Natural killer cell (primary cell): ENCODE data around the gene RFX8. TPM values are rescaled to one million over a fixed set of nuclear protein-coding genes. Genes with fewer than 3 reads are reported as not detected.

Experiments used
- ATAC-seq, 3 donors: fragments of 150-1000 bp in 2 of 3; fragments of 200-7000 bp in 1 of 3; cut with Tn5 transposase; 1 replicate in 1 of 3; 2 replicates in 2 of 3; pipeline ENCODE4 v1.10.0; 2021; ENCODE audit warnings: mild to moderate bottlenecking in 2 of 3, moderate library complexity in 2 of 3
- DNase-seq, 2 donors: peaks; one replicate each; pipeline versions ENCODE4 v3.0.0 to v3.0.0-alpha.2; 2013 to 2021; ENCODE audit warnings: mixed read lengths in 1 of 2
- H3K27ac ChIP-seq: one replicate; pipeline ENCODE4 v1.5.1; 2013; ENCODE audit warnings: mild to moderate bottlenecking, low read length
- H3K27me3 ChIP-seq: one replicate; pipeline ENCODE4 v1.6.1; 2013; ENCODE audit warnings: low read length; ENCODE audit not compliant: control insufficient read depth, insufficient read depth
- H3K36me3 ChIP-seq: one replicate; pipeline ENCODE4 v1.6.1; 2013; ENCODE audit warnings: low read length; ENCODE audit not compliant: control insufficient read depth, insufficient read depth
- H3K4me1 ChIP-seq: one replicate; pipeline ENCODE4 v1.6.1; 2013; ENCODE audit warnings: low read length; ENCODE audit not compliant: control insufficient read depth, insufficient read depth
- H3K4me3 ChIP-seq: one replicate; pipeline ENCODE4 v1.5.1; 2013; ENCODE audit warnings: low read length
- H3K9me3 ChIP-seq: one replicate; pipeline ENCODE4 v1.6.1; 2013; ENCODE audit warnings: low read length; ENCODE audit not compliant: control insufficient read depth, insufficient read depth
- H3K27ac Mint-ChIP-seq, 2 donors: one replicate each; pipeline ENCODE4 v1.8.0; 2022; ENCODE audit warnings: mild to moderate bottlenecking in 2 of 2, mixed read lengths in 2 of 2, moderate library complexity in 1 of 2
- H3K27me3 Mint-ChIP-seq, 2 donors: one replicate each; pipeline ENCODE4 v1.8.0; 2022; ENCODE audit warnings: low read depth in 2 of 2, mixed read lengths in 2 of 2
- H3K36me3 Mint-ChIP-seq: one replicate; pipeline ENCODE4 v1.8.0; 2022; ENCODE audit warnings: mixed read lengths
- H3K4me1 Mint-ChIP-seq, 2 donors: one replicate each; pipeline ENCODE4 v1.8.0; 2022; ENCODE audit warnings: mixed read lengths in 2 of 2
- H3K4me3 Mint-ChIP-seq: one replicate; pipeline ENCODE4 v1.8.0; 2022; ENCODE audit warnings: mild to moderate bottlenecking, moderate library complexity, mixed read lengths
- H3K9me3 Mint-ChIP-seq, 2 donors: one replicate each; pipeline ENCODE4 v1.8.0; 2022; ENCODE audit warnings: mixed read lengths in 2 of 2
- WGBS: methylation state at CpG from one replicate; pipeline ENCODE4 v1.1.7; 2013; ENCODE audit warnings: missing lambda C conversion rate; ENCODE audit not compliant: insufficient coverage; 5-methylcytosine and 5-hydroxymethylcytosine counted together
- intact Hi-C: fragments of 100-400 bp; cut with micrococcal nuclease; formaldehyde crosslinking; loops from one replicate; pipeline ENCODE4 v1.14.2; 2022
- total RNA-seq, 4 donors: library from RNA; stranded (reverse); fragments of 120-200 nt in 1 of 4; gene quantifications; one replicate each; pipeline versions ENCODE4 v1.2.3 to v1.2.4, GENCODE V29; 2013 to 2022
- TF ChIP-seq, protein P1 (sequence below): fragments of 200-600 bp; IDR thresholded peaks from one replicate; pipeline ENCODE4 v1.8.0; 2022; ENCODE audit warnings: antibody characterized with exemption

RFX8 gene
- total RNA-seq, 3 donors from 2014 or later (not counting 1 experiment from before 2014, with no cell fraction given) = 0.68 TPM; not detected in 2

DNA sequence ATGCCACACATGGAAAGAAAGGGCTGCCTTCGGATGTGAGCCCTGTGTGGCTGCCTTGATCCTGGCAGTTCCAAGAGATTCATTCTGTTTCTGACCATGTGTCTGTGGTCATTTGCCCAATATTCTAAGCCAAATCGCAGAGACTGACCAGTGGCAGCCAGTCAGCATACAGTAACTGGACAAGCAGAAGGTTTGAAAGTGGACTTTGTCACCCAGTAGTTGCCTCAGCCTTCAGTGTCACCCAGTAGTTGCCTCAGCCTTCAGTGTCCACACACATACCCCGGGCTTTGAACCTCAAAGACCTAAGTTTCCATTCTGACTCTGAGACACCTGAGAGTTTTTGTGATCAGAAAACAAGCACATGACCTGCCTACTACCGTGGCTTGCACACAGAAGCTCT is 5.0 kb downstream of the RFX8 start:
- Mint-ChIP-seq H3K9me3 (no peaks in the 10 kb centered on the region), H3K36me3 (no peaks in the 10 kb centered on the region), H3K4me1 (peaks cover 1 to 2% of the 10 kb centered on the region in 2 donors), H3K4me3 (no peak overlapping the region), H3K27ac (no peak overlapping the region), H3K27me3 (peaks cover 6 to 18% of the 10 kb centered on the region in 2 donors)
- H3K27me3 ChIP-seq = peaks cover 3% of the 10 kb centered on the region
- DNase-seq (no peak), ATAC-seq (no peak)
- H3K36me3 ChIP-seq = no peaks in the 10 kb centered on the region
- TF ChIP-seq, protein P1, sequence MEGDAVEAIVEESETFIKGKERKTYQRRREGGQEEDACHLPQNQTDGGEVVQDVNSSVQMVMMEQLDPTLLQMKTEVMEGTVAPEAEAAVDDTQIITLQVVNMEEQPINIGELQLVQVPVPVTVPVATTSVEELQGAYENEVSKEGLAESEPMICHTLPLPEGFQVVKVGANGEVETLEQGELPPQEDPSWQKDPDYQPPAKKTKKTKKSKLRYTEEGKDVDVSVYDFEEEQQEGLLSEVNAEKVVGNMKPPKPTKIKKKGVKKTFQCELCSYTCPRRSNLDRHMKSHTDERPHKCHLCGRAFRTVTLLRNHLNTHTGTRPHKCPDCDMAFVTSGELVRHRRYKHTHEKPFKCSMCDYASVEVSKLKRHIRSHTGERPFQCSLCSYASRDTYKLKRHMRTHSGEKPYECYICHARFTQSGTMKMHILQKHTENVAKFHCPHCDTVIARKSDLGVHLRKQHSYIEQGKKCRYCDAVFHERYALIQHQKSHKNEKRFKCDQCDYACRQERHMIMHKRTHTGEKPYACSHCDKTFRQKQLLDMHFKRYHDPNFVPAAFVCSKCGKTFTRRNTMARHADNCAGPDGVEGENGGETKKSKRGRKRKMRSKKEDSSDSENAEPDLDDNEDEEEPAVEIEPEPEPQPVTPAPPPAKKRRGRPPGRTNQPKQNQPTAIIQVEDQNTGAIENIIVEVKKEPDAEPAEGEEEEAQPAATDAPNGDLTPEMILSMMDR = no peak
- H3K4me3 ChIP-seq = no peak overlapping the region
- 80% methylated on average over 4 of the region's 4 CpGs for WGBS
- H3K27ac ChIP-seq = no peak overlapping the region
- no peaks in the 10 kb centered on the region for H3K9me3 ChIP-seq
- intact Hi-C loops = no loop called here
- H3K4me1 ChIP-seq = peaks cover 10% of the 10 kb centered on the region

DNA sequence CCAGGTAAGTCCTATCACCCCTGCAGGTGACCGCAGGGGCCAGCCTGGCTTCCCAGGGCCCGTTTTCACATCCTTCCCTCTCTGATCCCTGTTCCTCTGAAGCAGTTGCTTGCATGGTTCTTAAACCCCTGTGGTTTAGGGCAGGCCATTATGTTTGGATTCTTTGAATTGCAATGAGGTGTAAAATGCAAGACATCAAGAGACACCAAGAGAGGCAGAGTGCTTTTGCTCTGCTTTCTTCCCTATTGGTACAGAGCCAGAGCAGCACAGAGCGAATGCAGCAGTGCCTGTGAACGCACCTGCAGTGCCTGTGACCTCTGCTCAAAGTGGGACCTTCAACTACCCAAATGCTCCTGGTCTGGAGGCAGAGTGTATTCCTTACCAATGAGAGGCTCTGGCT is 7.6 kb downstream of the RFX8 start:
- Histone ChIP-seq H3K4me1 (no peaks in the 10 kb centered on the region), H3K9me3 (no peaks in the 10 kb centered on the region), H3K27ac (no peak overlapping the region), H3K27me3 (no peaks in the 10 kb centered on the region), H3K4me3 (no peak overlapping the region), H3K36me3 (no peaks in the 10 kb centered on the region)
- TF ChIP-seq, protein P1 = no peak
- H3K27me3 Mint-ChIP-seq = peaks cover 7 to 12% of the 10 kb centered on the region in 2 donors
- H3K4me1 Mint-ChIP-seq = no peaks in the 10 kb centered on the region
- no peaks in the 10 kb centered on the region for H3K9me3 Mint-ChIP-seq
- DNase-seq = no peak
- WGBS = 82% methylated on average over 4 of the region's 4 CpGs
- H3K27ac Mint-ChIP-seq = no peak overlapping the region
- no peak overlapping the region for H3K4me3 Mint-ChIP-seq
- H3K36me3 Mint-ChIP-seq = no peaks in the 10 kb centered on the region
- no peak for ATAC-seq
- intact Hi-C loops = no loop called here

DNA sequence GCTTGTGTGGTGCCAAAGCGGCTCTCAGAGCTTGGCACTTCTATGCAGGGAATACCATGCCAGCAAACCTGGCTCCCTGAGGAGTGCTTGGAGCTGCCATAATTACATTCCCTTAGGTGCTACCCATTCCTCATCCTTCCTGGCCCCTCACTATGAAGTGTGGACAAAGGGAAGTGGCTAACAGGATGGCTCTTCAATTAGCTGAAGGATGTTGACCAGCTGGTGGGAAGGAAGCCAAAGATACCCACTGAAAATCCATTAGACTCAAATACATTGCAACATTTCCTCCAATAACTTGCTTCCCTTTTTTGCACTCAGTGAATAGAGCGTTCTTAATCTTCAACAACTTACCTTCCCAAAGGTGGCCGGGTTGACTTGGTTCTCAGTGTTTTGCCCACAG is 8.5 kb downstream of the RFX8 start:
- H3K9me3 ChIP-seq = no peaks in the 10 kb centered on the region
- H3K4me1 ChIP-seq = no peaks in the 10 kb centered on the region
- H3K4me3 ChIP-seq = no peak overlapping the region
- Mint-ChIP-seq H3K4me1 (no peaks in the 10 kb centered on the region), H3K27me3 (peaks cover 7 to 12% of the 10 kb centered on the region in 2 donors), H3K27ac (no peak overlapping the region), H3K36me3 (no peaks in the 10 kb centered on the region), H3K9me3 (no peaks in the 10 kb centered on the region), H3K4me3 (no peak overlapping the region)
- no peak overlapping the region for H3K27ac ChIP-seq
- ATAC-seq (no peak), DNase-seq (no peak)
- no peaks in the 10 kb centered on the region for H3K36me3 ChIP-seq
- TF ChIP-seq, protein P1 = no peak
- intact Hi-C loops = no loop called here
- WGBS = 62% methylated on average over 3 of the region's 3 CpGs
- no peaks in the 10 kb centered on the region for H3K27me3 ChIP-seq

DNA sequence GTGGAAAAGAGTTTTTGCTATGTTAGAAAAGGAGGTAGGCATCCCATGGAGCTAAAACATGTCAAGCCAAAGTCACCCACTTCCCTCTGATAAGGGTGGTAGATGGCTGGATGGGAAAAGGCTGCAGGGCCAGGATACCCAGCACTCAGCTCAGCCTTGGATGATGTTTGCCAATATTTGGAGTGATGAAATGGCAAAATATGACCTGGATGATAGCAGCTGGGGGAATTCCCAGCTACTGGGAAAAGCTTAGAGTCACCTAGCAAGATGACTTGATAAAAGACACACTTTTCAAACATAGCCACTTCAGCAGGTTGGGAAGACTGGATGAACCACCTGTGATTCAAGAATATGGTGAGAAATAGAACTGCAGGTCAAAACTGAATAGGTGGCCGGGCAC is 10.1 kb downstream of the RFX8 start:
- Mint-ChIP-seq H3K27me3 (peaks cover 7 to 12% of the 10 kb centered on the region in 2 donors), H3K9me3 (no peaks in the 10 kb centered on the region), H3K27ac (no peak overlapping the region), H3K4me1 (no peaks in the 10 kb centered on the region), H3K4me3 (no peak overlapping the region), H3K36me3 (no peaks in the 10 kb centered on the region)
- no peak overlapping the region for H3K27ac ChIP-seq
- no peaks in the 10 kb centered on the region for H3K36me3 ChIP-seq
- no peak for DNase-seq
- WGBS = 88% methylated on average over 1 of the region's 1 CpG
- TF ChIP-seq, protein P1 = no peak
- ATAC-seq = no peak
- H3K4me1 ChIP-seq = no peaks in the 10 kb centered on the region
- intact Hi-C loops = no loop called here
- H3K27me3 ChIP-seq = no peaks in the 10 kb centered on the region
- H3K4me3 ChIP-seq = no peak overlapping the region
- H3K9me3 ChIP-seq = no peaks in the 10 kb centered on the region
